Right renal pelvis (tissue), 4 donors: ENCODE data around the gene MBD6. TPM values are rescaled to one million over a fixed set of nuclear protein-coding genes. Genes with fewer than 3 reads are reported as not detected.

Experiments
- DNase-seq, 4 donors: peaks; one replicate each; pipeline ENCODE4 v3.0.0-alpha.2; 2013; ENCODE audit warnings: low read depth in 4 of 4, low spot score in 3 of 4, missing footprints in 1 of 4
- polyA plus RNA-seq, 4 donors: library from polyadenylated mRNA; unstranded; fragments of 120-200 nt; gene quantifications; one replicate each; pipeline ENCODE4 v1.2.1, GENCODE V29; 2013; ENCODE audit not compliant: insufficient read length in 4 of 4

MBD6 gene
- polyA plus RNA-seq, 4 donors: 53.9 to 82.1 (median 62.1) TPM

GRCh38 chr12:57525615-57526383, 3.2 kb downstream of the MBD6 start:
- DNase-seq: no peak

- no peak for DNase-seq
These were observed 4.0 kb downstream of the MBD6 start for GRCh38 chr12:57526477-57527126.

GRCh38 chr12:57527184-57527583, 4.6 kb downstream of the MBD6 start:
- no peak for DNase-seq

- no peak for DNase-seq
These were observed 5.6 kb downstream of the MBD6 start for GRCh38 chr12:57528176-57528575.

GRCh38 chr12:57528831-57529555, 6.4 kb downstream of the MBD6 start:
- no peak for DNase-seq

- no peak for DNase-seq
These were observed 7.2 kb downstream of the MBD6 start for GRCh38 chr12:57529831-57530230.

- no peak for DNase-seq
These were observed 7.9 kb downstream of the MBD6 start for GRCh38 chr12:57530396-57531142.

GRCh38 chr12:57531836-57532235, 9.2 kb downstream of the MBD6 start:
- no peak for DNase-seq

GRCh38 chr12:57533108-57533507, 10.5 kb downstream of the MBD6 start:
- no peak for DNase-seq

GRCh38 chr12:57534250-57534649, 11.6 kb downstream of the MBD6 start:
- no peak for DNase-seq

GRCh38 chr12:57534991-57535543, 12.4 kb downstream of the MBD6 start:
- no peak for DNase-seq

GRCh38 chr12:57535764-57536596, 13.4 kb downstream of the MBD6 start:
- DNase-seq: no peak

- DNase-seq: no peak
These were observed 13.9 kb downstream of the MBD6 start for GRCh38 chr12:57536597-57536942.

GRCh38 chr12:57539134-57539768, 16.6 kb downstream of the MBD6 start:
- no peak for DNase-seq

- no peak for DNase-seq
These were observed 18.4 kb downstream of the MBD6 start for GRCh38 chr12:57541001-57541400.

- DNase-seq: no peak
These were observed 19.1 kb downstream of the MBD6 start for GRCh38 chr12:57541717-57542116.

GRCh38 chr12:57543581-57543980, 21.0 kb downstream of the MBD6 start:
- DNase-seq: no peak

- DNase-seq: no peak
These were observed 23.3 kb downstream of the MBD6 start for GRCh38 chr12:57545809-57546437.
